ENCODE data around the gene RPL13. TPM values are rescaled to one million over a fixed set of nuclear protein-coding genes. Genes with fewer than 3 reads are reported as not detected.

RPL13 gene
- total and polyA plus RNA-seq, 9 of the 15 experiments (the other 6 are each of a cell fraction or from before 2014, with no cell fraction given): 227 to 6,042 (median 1,633) TPM

DNA sequence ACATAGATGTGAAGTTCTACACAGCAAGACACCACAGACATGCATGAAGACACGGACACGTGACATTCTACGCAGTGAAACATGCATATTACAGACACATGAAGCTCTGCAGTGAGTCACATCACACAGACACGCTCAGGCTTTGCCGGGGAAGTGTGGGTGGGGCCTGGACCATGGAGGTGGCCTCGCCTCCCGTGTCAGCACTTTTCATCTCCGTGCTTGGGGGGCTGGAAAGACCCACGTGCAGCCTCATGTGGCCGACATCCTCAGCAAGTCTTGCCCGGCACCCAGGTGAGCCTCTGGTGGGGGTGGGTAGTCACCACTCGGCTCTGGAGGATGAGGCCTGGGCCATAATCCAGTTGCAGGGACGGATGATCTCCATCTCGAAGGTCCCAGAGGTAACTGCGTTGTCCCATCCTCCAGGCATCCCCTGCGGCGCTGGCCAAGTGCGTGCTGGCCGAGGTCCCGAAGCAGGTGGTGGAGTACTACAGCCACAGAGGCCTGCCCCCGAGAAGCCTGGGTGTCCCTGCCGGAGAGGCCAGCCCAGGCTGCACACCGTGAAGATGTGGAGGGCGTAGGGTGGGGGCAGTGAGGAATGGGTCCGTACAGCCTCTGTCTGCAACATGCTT, 35.7 kb downstream of the RPL13 start:
- Histone ChIP-seq H3K4me2 (ENCODE audit: insufficient read depth, low read length) (no peak overlapping the region), H2AFZ (ENCODE audit: low read depth, low read length) (no peak overlapping the region), H3K27ac (ENCODE audit: extremely low read depth, low read depth, low read length) (no peak overlapping the region; the same call in 2 of the 3 replicates), H3K4me1 (replicated peaks in 1 of 2; ENCODE audit: control insufficient read depth in 2 of 2, insufficient read depth in 2 of 2, low read length in 2 of 2) (peaks cover 0 to 50% of the 10 kb centered on the region in 2 experiments; a peak in 2 of 5 replicates), H3K9me1 (ENCODE audit: control insufficient read depth, insufficient read depth, low read length) (no peaks in the 10 kb centered on the region), H3K79me2 (ENCODE audit: control insufficient read depth, insufficient read depth, low read length) (no peaks in the 10 kb centered on the region), H3K4me3 (no peak overlapping the region), H3K9ac (ENCODE audit: insufficient read depth in 1 of 2, low read depth in 2 of 2, low read length in 2 of 2) (peak overlapping the region in 1 of 2 experiments; percentile 26; a peak in 1 of 4 replicates), H4K20me1 (replicated peaks; ENCODE audit: control insufficient read depth, insufficient read depth, low read length) (no peaks in the 10 kb centered on the region), H3K9me3 (replicated peaks; ENCODE audit: control insufficient read depth, insufficient read depth, low read depth, low read length) (no peaks in the 10 kb centered on the region), H3K36me3 (ENCODE audit: control insufficient read depth, insufficient read depth, low read length) (peaks cover 29% of the 10 kb centered on the region; the same call in 2 of the 3 replicates), H3K27me3 (ENCODE audit: control insufficient read depth in 2 of 2, insufficient read depth in 2 of 2, low read length in 2 of 2) (no peaks in the 10 kb centered on the region)
- CTCF ChIA-PET (ENCODE audit: low intra/inter-chr PET ratio): no interaction called here
- no peak for DNase-seq (ENCODE audit: extremely low read depth in 1 of 4, low spot score in 3 of 4)
- POLR2A ChIA-PET: interaction anchor here (0.5 kb wide), 1 partner anchor 89 kb away, joined by 3 read pairs; no protein-coding TSS in a partner anchor
- in situ Hi-C loops (cut with MboI): loop anchor here (10.0 kb wide), 1 partner anchor 269 kb away; no protein-coding TSS in a partner anchor
- no peak; the same call in 2 of the 3 replicates for ATAC-seq
- FAIRE-seq: no peak
- TF ChIP-seq POLR2A (conservative IDR thresholded peaks at IDR 0.05) (peak; percentile 33; the same call in 1 of the 2 replicates), ZNF316 (IDR thresholded peaks at IDR 0.05) (peak; percentile 53), POLR2G (IDR thresholded peaks at IDR 0.05; ENCODE audit: low read depth, low read length) (peak; percentile 28; the same call in 1 of the 2 replicates), PCBP1 (IDR thresholded peaks at IDR 0.05; ENCODE audit: low read depth, low read length, poor library complexity, severe bottlenecking) (no peak), PPARD (CRISPR knock-in tag; IDR thresholded peaks at IDR 0.05) (no peak)
- intact Hi-C loops (cut with micrococcal nuclease): no loop called here
- 81% methylated on average over 20 of the region's 25 CpGs for WGBS (ENCODE audit: insufficient coverage, low coverage, missing lambda C conversion rate)
- TSS peak; percentile 29 for BruUV-seq (replicated peaks)
